ENCODE measurements around the gene HS2ST1.

GRCh38 chr1:87122243-87122642, 207.8 kb downstream of the HS2ST1 start:
- TF ChIP-seq, protein P1, sequence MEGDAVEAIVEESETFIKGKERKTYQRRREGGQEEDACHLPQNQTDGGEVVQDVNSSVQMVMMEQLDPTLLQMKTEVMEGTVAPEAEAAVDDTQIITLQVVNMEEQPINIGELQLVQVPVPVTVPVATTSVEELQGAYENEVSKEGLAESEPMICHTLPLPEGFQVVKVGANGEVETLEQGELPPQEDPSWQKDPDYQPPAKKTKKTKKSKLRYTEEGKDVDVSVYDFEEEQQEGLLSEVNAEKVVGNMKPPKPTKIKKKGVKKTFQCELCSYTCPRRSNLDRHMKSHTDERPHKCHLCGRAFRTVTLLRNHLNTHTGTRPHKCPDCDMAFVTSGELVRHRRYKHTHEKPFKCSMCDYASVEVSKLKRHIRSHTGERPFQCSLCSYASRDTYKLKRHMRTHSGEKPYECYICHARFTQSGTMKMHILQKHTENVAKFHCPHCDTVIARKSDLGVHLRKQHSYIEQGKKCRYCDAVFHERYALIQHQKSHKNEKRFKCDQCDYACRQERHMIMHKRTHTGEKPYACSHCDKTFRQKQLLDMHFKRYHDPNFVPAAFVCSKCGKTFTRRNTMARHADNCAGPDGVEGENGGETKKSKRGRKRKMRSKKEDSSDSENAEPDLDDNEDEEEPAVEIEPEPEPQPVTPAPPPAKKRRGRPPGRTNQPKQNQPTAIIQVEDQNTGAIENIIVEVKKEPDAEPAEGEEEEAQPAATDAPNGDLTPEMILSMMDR (IDR thresholded peaks at IDR 0.05): no peak
- TF ChIP-seq POLR2A (IDR thresholded peaks at IDR 0.05): no peak
- no peak for TF ChIP-seq POLR2AphosphoS5 (IDR thresholded peaks at IDR 0.05)

Measured in breast epithelium (tissue), 3 donors.